CD4-positive, alpha-beta T cell treated with Interleukin-21 for 1 hour (primary cell): ENCODE measurements around the gene CDKN2AIP.
A peak's percentile ranks its signal among the peaks of the same experiment; 100 is the strongest.
"Not testable (repeated sequence)": the region's sequence is repeated elsewhere in the genome, so short reads cannot be mapped to it uniquely, and the experiment has no call there.

Experiments
- DNase-seq: peaks from one replicate; pipeline ENCODE4 v3.0.0-alpha.2; 2020

CDKN2AIP gene

DNA sequence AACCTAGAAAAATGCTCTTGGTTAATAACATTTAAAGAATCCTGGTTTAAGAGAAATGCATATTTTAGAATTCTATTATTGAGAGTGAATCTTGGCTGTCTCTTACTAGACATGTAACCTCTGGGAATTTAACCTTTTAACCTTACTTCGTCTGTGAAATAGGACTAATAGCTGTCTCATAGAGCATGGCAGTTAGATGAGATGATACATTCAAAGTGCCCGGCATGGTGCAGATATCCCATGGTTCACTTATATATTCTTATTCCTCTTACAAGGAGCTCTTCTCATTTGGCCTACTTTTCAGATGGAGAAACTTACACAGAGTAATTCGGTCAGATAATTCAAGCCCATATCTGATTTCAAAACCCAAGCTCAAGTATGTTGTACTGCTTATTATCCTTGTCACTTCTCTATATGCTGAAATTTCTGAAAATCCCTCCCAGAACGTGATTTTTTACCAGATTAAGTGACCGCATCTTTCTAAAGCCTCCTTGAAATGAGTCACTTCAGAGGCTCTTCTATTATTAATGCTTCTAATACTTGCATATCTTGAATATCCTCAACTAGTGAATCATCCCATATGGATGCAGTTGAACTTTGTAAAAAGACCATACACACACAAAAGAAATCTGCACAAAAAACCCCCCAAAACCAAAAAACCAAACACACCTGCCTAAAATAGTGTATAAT is 4.9 kb downstream of the CDKN2AIP start:
- DNase-seq: no peak

DNA sequence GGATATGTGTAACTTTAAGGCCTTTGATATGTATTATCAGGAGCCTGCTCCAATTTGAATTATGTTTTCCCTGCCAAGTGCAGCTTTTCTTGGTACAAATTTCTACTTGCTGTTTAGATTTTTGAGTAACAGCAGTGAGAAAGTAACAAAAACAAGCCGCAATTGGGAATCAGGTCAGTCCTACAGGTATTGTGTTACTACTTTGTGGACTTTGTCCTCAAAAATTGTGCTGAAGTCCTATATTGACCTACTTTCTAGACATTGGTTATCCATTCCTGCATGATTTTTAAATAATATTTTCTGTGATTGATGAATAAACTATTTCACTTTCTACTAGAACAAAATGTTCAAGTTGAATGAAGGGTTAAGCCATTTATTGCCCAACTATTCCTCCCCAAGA is 5.7 kb downstream of the CDKN2AIP start:
- no peak for DNase-seq

DNA sequence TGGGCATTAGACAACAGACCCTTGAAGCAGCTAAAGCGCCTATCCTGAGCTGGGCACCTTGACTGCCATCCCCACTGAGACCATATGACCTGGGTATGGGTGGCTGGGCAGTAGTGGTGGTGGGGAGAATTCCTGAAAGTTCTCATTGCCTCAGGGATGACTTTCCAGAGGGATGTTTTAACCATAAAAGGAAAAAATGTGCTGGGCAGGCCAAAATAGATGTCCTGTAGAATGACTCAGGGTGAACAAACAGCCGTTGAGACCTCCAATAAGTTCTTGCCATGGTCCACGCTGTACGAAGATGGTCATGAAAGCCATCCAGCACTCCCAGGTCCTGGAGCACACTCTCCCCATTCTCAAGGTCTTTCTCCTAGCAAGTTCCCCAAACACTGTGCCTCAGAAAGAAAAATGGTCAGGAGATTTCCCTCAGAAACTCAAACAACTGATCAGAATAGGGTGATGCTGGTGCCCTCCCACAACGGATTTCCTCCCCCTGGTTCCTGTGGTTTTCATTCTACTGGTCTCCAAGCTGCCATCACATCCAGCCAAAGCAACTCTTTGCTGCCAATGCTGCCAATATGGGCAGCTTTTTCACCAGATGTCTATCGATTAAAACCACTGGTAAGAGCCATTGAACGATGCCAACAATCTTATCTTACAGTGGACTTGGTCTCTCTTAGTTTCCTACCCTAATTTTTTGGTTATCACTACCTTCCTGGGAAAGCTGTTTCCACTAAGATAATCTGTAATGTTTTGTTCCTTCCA is 11.2 kb downstream of the CDKN2AIP start:
- no peak for DNase-seq

- DNase-seq: no peak
Measured at GRCh38 chr4:183458005-183458404, 13.6 kb downstream of the CDKN2AIP start.

- not testable (repeated sequence) for DNase-seq
Measured at GRCh38 chr4:183463903-183464619, 19.6 kb downstream of the CDKN2AIP start.

DNA sequence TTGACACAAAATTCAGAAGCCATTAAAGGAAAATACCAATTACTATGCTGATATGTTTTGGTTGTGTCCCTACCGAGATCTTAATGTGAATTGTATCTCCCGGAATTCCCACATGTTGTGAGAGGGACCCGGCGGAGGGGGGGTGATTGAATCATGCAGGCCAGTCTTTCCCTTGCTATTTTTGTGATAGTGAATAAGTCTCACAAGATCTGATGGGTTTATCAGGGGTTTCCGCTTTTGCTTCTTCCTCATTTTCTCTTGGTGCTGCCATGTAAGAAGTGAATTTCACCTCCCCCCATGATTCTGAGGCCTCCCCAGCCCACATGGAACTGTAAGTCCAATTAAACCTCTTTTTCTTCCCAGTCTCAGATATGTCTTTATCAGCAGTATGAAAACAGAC is 21.4 kb downstream of the CDKN2AIP start:
- DNase-seq: not testable (repeated sequence)

GRCh38 chr4:183467246-183467645 is 22.8 kb downstream of the CDKN2AIP start:
- DNase-seq: no peak

GRCh38 chr4:183468210-183469095 is 24.0 kb downstream of the CDKN2AIP start:
- DNase-seq: no peak

GRCh38 chr4:183469285-183469684 is 24.8 kb downstream of the CDKN2AIP start:
- DNase-seq: no peak

DNA sequence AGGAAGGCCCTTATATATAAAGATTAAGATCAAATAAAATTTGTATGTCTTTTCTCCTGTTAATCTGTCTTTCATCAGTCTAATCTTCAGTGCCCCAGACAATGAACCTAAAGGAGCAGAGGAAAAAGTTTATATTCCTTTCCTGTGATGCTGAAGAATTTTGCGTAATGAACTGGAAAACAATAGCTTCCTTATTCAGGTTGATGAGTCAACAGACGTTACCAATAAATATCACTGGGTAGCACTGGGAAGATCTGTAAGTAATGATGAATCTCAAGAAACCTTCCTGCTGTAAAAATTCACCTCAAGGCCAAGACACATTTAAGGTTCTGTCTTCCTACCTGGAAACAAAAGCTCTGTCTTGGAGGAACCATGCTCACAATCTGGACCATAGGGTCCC is 25.5 kb downstream of the CDKN2AIP start:
- DNase-seq: no peak

GRCh38 chr4:183470821-183471220 is 26.4 kb downstream of the CDKN2AIP start:
- no peak for DNase-seq

DNA sequence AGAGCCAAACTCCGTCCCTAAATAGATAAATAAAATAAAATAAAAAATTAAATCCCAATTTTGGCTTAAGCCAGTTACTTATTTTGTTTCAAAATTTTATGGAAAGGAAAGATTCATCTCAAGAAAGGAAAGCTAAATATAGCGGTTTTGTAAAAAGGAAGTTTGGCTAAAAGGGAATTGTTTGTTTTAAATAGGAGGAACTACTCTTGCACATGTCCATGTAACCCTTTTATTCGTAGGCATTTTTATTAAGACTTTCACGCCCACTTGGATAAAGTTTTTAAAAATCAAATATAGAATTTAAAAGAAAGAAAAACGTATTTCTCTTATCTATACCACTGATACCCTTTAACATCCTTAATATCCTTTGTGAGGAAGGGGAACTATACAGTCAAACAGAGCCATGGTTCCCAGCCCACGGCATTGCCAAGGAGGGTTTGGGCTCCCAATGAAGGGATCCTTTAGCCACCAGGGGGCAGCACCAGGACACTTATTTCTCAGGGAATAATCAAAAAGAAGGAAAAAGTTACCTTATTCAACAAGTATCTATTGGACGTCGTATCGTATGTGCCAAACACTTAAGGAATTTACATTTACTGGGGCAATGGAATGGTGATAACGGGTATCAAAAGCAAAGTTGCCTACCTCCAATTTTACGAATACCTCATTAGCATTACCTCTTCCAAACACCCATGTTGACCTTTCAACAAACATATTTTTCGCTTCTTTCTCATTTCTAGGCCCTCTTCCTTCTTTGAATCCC is 27.7 kb downstream of the CDKN2AIP start:
- peak; percentile 72 for DNase-seq

- no peak for DNase-seq
Measured at GRCh38 chr4:183478123-183478522, 33.7 kb downstream of the CDKN2AIP start.

DNA sequence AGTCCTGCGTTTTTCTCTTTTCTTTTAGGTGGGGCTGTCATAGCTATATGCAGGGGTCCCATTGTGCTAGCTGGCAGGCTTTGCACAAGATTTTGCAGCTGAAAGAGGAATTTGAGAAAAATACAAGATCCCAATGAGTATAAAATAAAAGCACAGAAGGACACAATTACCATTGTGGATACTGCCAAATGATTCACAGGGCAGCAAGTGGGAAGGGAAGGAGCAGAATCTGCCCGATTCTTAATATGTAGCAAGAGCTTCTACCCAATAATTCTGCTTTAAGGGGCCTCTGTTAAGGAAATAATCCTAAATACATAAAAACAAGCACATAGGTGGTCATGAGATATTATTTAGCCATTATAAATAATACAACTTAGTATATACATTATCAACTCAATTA is 34.5 kb downstream of the CDKN2AIP start:
- DNase-seq: no peak

DNA sequence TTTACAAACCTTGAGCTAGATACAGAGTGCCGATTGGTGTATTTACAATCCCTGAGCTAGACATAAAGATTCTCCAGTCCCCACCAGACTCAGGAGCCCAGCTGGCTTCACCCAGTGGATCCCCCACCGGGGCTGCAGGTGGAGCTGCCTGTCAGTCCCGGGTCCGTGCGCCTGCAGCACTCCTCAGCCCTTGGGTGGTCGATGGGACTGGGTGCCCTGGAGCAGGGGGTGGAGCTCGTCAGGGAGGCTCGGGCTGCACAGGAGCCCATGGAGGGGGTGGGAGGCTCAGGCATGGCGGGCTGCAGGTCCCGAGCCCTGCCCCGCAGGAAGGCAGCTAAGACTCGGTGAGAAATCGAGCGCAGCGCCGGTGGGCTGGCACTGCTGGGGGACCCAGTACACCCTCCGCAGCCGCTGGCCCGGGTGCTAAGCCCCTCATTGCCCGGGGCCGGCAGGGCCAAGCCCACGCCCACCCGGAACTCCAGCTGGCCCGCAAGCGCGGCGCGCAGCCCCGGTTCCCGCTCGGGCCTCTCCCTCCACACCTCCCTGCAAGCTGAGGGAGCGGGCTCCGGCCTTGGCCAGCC is 38.2 kb downstream of the CDKN2AIP start:
- DNase-seq: not testable (repeated sequence)

DNA sequence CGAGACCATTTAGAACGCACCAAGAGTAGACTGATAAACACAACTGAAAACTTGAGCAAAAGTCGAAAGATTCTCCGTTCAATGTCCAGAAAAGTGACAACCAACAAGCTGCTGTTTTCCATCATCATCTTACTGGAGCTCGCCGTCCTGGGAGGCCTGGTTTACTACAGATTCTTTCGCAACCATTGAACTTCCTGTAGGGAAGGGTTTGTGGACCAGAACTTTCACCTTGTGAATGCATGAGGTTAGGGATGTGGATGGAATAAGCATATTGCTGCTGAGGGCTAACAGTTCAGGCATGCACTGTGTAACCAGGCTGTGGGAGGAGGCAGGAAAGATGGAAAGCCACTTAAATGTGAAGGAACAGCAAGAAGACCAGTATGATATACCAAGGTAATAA is 39.6 kb downstream of the CDKN2AIP start:
- no peak for DNase-seq

GRCh38 chr4:183485411-183486160 is 41.1 kb downstream of the CDKN2AIP start:
- DNase-seq: no peak

DNA sequence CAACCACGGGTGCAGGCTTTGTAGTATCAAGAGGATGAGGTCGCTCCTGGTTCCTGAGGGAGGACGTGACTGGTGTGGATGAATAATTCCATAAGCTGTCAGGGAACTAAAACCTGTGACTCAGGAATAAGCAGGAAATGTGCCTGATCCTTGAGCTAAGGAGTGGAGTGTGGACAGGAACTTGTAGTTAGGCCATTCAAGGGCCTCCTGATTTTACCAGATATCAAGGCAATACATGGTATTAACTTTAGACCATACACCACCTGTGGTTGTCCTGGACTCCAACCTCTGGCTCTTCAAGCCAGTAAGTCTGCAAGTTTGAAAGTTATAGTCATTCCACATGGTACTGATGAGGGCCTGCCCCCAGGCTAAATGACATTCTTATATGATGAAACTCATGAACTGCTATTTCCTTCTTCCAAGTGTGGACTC is 48.4 kb downstream of the CDKN2AIP start:
- no peak for DNase-seq

GRCh38 chr4:183493246-183493645 is 48.8 kb downstream of the CDKN2AIP start:
- no peak for DNase-seq

GRCh38 chr4:183495184-183495583 is 50.7 kb downstream of the CDKN2AIP start:
- no peak for DNase-seq
